ENCODE measurements around the gene ARID1A.
"Not testable (repeated sequence)": the region's sequence is repeated elsewhere in the genome, so short reads cannot be mapped to it uniquely, and the experiment has no call there.

ARID1A gene

DNA sequence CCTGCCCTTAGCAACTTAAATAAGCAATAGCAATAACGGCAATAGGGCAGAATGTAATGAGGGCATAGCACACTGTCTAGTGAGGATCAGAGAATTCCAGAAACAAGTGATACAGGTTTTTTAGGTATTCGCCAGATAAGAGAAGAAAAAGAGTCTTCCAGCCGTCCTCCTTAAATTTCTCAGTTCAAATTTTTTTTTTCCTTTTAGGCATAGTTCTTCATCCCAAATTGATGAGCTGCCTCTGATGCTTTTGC, 93.7 kb downstream of the ARID1A start:
- no peak for DNase-seq

DNA sequence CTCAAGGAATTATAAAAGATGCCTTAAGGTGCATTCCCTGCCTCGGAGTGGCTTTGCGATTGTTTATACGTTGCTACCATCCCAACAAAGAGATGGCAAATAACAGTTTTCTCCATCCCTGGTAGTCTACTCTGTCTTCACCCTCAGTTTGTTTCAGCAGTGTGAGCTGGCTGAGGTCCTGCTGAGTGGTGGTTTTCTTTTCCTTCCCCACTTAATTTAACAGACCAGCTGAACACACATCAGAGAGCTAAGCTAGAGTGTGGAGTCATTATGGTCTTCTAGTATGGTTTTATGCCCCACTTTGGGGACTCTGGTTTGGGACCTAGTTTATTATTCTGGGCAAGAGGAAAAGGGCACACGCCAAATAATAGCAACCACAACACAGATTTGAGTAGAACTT, 94.1 kb downstream of the ARID1A start:
- DNase-seq: no peak

DNA sequence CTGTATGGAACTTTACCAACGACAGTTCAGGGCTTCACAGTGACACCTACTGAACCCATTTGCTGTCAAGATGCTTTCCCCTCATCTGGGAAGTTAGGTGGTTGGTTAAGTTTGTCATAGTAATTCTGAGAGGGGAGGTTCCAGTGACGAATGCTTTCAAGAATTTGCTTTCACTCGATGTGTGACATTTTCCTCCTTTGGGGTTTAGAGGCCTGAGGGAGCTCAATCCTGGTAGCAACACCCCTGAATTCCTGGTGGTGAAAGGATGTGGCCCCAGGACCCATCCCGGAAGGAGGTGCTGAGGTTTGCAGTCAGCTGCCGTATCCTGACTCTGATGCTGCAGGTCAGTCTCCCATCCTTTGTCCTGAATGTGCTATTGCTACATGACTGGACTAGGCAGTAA, 94.7 kb downstream of the ARID1A start:
- no peak for DNase-seq

DNA sequence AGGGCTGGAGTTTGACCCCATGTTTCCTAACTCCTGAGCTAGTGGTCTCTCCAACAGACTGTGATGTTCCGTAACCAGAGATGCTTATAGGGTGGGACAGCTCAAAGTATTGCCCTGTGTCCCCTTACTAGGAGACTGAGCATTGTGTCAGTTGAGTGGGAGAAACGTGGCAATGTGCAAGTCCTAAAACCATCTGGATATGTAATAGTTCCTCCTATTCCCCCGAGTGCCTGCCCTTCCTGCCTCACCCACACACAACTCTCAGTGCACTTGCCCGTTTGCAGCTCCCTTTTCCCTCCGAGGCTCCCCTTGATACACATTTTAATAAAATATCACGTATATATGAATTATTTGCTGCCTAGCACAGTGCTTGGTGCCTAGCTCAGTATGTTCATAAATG, 95.3 kb downstream of the ARID1A start:
- DNase-seq: no peak

DNA sequence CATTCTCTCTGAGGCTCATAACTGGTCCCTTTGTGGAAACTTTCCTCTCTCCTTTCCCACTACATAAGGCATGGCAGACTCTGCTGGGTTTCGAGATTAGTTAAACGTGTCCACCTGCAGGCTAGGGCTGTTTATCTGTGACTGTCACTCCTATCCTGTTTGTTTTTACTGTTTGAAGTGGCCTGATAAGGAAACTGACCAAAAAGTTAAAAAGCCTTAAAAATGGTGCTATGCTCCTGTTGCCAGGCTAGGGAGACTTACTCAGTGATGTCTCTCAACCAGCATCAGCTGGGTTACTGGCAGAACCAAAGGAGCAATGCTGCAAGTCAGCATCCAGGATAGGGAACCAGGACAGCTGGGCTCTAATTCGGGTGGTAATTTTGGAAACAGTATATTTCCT, 95.8 kb downstream of the ARID1A start:
- DNase-seq: no peak

DNA sequence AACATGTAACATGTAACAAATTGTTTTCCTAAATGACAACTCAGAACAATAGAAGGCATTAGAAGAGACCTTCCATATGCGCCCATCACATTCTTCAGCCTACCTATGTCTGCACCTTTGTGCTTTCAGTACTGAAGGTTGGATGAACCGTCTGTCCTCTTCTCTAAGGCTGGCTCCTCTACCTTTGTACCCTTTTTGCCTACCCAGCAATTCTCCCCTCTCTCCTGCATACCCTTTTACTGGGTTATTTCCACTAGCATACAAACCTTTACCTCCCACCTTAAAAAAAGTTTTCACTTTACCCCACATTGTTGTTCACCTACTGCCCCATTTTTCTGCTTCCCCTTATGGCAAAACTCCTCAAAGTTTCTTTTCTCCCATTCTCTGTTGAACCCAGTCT, 97.1 kb downstream of the ARID1A start:
- DNase-seq: no peak

DNA sequence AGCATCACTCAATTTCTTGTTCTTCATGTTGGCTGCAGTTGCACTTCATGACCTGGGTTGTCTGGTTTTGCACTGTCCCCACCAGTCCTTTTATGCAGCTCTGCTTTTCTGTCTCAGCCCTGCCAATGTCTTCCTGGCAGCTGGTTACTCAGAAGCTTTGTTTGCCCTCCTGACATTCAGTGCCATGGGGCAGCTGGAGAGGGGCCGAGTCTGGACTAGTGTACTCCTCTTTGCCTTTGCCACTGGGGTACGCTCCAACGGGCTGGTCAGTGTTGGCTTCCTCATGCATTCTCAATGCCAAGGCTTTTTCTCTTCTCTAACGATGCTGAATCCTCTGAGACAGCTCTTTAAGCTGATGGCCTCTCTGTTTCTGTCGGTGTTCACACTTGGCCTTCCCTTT, 98.6 kb downstream of the ARID1A start:
- no peak for DNase-seq

DNA sequence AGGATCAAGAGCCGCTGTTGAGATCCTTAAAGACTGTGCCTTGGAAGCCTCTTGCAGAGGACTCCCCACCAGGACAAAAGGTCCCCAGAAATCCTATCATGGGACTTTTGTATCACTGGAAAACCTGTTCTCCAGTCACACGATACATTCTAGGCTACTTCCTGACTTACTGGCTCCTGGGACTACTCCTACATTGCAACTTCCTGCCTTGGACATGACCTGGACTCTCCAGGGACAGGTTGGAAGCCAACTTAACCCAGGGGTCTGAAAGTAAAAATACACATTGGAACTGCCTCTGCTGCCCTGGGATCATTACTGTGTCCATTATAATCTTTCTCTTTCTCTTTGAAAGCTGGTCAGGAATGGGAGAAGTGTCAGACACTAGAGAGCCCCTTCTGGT, 101.8 kb downstream of the ARID1A start:
- no peak for DNase-seq

DNA sequence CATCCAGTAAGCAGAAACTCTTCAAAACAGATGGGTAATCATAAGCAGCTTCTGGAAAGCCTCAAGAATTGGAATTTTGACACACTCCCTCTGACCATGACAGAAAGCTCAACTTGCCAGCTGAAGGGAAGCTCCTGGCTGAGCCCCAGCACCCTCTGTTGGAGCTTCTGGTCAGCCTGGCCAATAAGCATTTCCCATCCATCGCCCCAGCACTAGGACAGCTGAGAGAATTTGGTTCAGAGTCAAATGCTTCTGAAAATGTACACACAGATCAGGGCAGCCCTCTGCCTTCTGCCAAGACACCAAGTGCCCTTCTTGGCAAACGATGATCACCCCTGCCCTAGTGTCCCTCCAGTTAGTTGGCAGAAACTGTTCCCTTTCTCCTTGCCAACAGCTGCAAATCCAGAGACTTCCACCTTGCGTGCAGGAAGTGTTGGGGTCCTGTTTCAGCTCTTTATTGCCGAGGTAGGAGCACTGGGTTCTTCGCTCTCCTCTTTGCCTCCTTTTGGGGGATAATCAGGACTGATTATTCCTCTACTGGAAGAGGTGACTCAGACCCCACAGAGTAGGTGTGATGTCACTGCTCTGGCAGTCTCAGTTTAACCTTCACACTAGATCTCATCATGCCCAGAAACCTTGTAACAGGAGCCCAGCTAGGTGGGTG, 103.8 kb downstream of the ARID1A start:
- no peak for DNase-seq

DNA sequence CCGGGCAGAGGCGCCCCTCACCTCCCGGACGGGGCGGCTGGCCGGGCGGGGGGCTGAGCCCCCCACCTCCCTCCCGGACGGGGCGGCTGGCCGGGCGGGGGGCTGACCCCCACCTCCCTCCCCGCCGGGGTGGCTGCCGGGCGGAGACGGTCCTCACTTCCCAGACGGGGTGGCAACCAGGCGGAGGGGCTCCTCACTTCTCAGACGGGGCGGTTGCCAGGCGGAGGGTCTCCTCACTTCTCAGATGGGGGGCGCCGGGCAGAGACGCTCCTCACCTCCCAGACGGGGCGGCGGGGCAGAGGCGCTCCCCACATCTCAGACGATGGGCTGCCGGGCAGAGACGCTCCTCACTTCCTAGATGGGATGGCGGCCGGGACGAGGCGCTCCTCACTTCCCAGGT, 108.1 kb downstream of the ARID1A start:
- not testable (repeated sequence) for DNase-seq

DNA sequence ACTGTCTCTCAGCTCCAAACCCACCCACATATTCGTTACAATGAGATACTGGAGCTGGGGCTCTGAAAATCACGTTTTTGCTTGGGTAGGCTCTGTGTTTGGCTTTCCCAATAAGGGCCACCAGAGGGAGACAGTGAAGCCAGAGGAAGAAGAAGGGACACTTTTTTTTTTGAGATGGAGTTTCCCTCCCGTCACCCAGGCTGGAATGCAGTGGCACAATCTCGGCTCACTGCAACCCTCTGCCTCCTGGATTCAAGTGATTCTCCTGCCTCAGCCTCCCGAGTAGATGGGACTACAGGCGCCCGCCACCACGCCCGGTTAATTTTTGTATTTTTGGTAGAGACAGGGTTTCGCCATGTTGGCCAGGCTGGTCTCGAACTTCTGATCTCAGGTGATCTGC, 114.3 kb downstream of the ARID1A start:
- DNase-seq: peak; percentile 61

DNA sequence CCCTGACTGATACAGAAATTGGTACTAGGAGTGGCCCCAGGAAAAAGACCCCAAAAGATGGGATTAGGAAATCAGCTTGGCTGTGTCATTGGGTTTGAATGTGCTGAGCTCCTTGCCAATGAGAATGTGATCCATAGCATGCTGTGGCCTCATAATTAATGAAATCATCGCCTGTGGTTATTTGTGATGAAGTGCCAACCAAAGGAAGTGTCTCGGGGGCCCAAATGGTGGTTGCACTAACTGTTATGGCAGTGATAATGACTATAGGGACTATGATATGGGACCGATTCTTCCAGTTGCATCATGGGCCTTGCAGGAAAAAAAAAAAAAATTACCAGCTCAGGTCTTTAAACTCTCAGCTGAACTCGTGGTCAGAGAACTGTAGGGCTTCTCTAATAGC, 115.2 kb downstream of the ARID1A start:
- no peak for DNase-seq

DNA sequence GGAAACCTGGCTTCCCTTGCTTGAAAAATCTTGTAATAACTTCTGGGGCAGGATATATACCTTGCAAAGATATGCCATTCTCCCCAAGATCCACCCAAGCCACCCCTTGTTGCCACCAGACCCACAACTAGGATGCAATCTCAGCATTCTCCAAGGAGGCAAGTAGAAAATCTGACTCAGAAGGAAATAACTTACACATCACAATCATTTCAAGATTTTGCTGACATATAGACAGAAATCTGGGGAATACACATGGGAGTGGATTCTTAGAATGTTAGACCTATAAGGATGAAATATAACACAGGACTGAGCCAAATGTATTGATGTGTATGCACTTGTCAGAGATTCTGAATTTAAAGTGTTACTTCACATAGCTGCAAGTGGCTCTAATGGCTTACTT, 115.9 kb downstream of the ARID1A start:
- DNase-seq: no peak

DNA sequence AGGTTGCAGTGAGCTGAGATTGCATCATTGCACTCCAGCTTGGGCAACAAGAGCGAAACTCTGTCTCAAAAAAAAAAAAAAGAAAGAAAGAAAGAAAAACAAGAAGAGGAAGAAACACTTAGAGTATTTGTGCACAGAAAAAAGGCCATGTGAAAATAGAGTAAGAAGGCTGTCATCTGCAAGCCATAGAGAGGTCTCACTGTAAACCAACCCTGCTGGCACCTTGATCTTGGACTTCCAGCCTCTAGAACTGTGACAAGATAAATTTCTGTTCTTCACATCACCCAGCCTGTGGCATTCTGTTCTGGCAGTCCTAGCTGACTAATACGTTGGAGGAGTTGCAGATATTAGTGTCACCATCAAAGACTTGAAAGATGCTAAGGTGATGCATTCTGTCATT, 118.6 kb downstream of the ARID1A start:
- DNase-seq: no peak

DNA sequence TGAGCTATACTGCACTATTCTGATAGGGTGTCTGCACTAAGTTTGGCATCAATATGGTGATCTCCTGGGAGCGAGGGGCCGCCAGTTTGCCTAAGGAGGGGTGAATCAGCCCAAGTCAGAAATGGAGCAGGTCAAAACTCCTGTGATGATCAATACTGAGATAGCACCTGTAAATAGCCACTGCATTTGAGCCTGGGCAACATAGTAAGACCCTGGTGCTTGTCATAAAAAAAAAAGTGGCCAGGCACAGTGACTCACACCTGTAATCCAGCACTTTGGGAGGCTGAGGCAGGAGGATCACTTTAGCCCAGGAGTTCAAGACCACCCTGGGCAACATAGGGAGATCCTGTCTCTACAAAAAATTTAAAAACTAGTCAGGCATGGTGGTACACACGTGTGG, 119.1 kb downstream of the ARID1A start:
- DNase-seq: no peak

DNA sequence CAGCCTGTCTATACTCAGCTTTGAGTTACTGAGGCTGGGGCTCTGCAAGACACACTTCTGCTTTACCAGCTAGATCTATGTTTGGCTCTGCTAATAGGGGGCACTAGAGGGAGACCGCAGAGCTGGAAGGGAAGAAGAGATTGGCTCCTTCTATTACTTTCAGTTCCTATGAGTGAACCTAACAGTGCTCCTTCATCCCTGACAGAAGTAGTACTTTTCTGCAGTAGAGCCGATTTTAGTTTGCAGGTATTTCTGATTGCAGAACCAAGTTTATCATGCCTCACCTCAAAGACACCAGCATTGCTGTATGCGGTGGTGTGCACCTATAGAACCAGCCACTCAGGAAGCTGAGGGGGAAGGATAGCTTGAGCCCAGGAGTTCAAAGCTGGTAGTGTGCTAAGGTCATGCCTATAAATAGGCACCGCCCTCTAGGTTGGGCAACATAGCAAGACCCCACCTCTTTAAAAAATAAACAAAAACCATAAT, 125.0 kb downstream of the ARID1A start:
- no peak for DNase-seq

DNA sequence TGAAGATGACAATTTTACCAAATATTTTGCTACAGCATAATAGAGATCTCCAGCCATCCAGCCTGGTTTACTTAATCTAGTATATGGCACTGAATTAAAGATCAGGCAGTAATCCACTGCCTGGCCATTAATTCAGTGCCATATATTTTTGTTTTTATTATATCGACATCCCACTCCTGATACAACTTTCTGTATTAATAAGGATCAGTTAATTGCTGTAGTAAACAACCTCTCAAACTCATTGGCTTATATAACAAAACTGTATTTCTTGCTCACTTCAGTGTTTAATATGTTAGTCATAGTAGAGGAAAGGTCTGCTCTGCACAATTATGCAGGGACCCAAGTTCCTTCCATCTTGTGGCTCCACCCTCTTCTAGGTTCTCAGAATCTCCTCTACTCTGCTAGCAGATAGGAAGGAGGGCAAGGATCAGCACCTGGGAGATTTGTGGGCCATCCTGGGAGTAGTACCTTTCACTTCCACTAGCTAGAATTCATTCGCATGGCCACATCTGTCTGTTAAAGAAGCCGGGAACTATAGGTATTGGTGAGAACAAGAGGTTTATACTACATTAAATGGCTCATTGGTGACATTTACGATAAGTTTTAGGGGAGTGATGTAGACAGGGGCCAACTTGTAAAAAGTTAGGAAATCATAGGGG, 127.1 kb downstream of the ARID1A start:
- DNase-seq: no peak

DNA sequence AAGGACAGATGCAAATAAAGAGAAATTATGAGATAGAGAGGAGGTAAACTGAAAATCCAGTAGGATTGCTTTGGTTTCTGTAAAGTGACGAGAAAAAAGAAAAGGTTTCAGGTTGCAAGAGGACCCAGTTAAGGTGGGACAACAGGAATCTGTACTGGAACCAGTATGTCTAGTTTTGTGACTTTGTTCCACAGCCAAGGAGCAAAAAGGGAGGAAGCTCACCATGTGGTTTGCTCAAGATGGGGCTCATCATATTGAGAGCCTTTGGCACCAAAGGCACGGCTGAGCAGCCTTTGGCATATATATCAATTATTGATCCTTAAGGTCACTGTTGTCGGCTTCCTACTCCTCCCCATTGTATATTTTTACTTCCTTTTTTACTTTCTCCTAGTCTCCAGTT, 128.9 kb downstream of the ARID1A start:
- no peak for DNase-seq

DNA sequence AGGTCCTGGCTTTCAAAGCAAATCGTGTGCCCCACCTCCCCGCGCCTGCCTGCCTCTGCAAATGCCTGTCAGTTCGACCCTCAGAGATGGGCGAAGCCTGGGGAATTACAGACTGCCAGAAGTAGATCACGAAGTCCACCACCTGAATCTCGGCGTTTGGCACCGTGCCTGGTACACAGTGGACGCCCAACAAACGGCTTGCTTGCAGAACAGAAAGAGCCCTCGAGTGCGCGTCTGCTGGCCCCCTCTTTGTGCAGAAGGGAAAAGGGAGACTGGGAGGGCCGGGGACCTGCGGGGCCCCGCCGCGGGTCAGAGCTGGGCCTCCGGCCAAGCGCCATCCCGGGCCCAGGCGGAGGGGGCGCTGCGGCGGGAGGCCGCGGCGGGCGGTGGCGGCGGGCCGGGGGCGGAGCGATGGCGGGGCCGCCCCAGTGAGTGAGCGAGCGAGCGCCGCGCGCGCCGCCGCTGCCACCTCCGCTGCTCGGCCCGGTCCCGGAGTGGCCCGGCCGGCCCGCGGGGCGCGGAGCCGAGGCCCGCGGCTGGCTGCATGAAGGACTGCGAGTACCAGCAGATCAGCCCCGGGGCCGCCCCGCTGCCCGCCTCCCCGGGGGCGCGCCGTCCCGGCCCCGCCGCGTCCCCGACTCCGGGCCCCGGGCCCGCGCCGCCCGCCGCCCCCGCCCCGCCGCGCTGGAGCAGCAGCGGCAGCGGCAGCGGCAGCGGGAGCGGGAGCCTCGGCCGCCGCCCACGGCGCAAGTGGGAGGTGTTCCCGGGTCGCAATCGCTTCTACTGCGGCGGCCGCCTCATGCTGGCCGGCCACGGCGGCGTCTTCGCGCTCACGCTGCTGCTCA, 130.7 kb downstream of the ARID1A start, which contains the start of gene ZDHHC18:
Gene ZDHHC18, plus strand, starts transcription at position 428 of the 845 bp plus-strand sequence. Its CDS starts 117 bp downstream, at position 545.
- DNase-seq: peak; percentile 54

DNA sequence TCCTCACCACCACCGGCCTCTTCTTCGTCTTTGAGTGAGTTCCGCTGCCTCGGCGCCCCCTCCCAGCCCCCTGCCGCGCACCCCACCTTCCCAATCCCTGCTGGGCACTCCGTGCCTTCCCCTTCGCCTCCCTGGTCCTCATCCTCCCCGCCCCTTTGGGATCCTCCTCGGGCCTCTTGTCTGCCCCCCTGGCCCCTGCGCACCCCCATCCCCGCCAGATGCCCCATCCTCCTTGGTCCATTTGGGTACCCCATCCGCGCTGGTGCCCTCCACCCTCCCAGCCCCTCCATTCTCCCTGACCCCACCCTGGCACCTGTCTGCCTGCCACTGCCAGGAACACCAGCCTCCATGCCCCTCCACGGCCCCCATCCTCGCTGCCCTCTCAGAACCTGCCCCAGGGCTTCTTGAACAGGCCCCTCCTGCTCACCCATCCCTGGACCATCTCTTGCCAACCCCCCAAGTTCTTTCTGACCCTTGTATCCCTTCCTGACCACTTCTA, 131.3 kb downstream of the ARID1A start:
- no peak for DNase-seq

DNA sequence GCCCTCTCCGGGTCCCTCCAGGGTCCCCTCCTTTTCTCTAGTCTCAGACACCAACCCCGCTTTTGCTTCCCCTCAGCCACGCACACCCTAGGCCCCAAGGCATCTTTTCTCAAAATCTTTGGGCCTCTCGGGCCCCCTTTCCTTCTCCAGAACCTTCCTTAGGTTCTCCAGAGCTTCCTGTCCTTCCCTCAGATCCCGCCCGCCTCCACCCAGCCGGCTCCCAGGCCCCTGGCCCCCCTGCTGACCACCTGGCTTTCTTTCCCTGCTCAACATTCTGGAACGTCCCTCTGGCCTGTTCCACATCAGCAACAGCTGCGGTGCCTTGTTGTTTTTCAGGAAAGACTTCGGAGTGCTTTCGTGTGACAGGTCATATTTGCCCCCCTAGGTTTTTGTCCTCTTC, 131.8 kb downstream of the ARID1A start:
- no peak for DNase-seq

DNA sequence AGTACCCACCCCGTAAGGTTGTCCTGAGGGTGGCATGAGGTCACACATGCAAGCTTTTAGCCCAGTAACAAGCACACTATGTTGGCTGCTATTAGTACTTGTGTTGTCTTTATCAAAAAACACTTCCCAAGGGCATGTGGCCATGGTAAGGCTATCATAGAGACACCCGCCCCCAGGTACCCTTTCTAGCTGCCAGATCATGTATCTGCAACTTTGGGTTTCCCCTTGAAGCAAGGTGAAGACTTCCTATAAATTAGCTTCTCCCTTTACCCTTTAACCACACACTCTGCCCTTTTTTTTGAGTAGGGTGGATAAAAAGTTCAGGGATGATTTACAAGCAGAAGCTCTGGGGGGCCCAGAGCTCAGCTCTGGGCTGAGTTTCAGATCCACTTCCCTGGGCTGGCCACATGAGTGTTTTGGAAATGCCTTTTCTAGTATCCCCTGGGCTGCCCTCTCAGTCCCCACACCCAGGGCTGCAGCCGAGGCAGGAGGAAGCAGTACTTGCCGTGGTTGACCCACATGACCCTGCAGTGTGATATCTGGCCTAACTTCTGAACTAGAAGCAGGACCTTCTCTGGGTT, 132.7 kb downstream of the ARID1A start:
- DNase-seq: no peak

DNA sequence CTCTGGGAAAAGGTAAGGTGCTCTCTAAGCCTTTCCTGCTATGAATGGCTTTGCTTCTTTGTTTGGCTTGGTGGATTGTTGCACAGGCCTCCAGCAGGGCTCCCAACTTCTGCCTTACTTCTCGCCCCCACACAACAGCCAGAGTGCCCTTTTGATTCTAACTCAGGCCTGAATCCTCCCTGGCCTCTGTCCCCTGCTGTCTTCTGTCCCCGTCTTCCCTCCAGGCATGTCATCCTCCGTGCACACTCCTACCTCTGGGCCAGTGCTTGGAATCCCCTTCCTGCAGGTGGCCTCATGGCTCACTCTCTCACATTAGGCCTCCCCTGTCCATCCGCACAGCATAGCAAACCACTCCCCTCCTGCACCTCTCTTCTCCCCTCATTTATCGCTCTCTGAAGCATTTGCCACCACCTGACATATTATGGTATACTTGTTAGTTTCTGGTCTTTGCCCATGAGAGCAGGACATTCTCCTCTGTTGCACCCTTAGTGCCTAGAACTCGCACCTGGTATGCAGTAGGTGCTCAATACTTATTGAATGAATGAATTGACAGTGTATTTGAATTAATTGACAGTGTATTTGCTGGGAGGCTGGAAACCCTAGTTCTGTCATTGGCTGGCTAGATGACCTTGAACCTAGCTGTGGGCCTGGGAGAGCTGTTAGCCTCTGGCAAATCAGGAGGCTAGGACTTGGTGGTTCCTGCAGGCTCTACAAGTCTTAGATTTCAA, 133.5 kb downstream of the ARID1A start:
- DNase-seq: no peak
